ENCODE results near the gene PAX6.

The PAX6 gene

DNA sequence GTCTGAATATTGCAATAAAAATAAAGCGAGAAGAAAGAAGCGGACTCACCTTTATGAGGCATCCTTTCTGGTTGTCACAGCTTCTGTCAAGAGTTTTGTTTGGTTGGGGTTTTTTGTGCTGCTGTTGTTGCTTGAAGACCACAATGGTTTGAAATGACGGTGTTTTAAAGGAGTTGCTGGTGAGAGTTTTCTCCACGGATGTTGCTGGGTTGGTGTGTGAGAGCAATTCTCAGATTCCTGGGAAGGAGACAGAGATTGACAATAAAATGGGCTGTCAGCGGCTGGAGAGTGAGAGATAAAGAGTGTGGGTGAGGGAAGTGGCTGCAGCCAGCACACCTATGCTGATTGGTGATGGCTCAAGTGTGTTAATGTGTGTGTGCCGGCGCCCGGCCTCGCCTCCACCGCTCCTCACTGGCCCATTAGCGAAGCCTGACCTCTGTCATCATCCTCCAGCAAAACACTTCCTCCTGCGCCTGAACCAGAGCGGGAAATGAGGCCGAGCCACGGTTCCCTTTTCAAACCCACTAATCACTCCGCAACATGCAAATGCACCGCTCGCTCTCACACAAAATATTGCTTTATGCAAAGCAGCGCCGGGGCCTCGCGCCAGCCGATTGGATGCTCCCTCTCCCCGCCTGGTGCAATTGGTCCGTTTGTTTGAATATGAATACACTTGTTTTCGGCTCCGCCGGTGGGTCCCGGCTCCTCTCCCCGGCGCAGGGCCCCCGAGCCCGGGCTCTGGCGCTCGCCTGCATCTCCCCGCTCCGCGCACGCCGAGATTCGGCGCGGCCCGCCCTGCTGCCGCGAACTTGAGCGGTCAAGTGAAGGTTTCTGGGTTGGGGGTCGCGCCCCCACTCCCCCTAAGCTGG lies at the start of gene PAX6:
TSS of gene PAX6 (minus strand) at position 544 of the 869 bp plus-strand sequence. CDS start 4,911 bp downstream, outside the sequence.
- no peak for DNase-seq

DNA sequence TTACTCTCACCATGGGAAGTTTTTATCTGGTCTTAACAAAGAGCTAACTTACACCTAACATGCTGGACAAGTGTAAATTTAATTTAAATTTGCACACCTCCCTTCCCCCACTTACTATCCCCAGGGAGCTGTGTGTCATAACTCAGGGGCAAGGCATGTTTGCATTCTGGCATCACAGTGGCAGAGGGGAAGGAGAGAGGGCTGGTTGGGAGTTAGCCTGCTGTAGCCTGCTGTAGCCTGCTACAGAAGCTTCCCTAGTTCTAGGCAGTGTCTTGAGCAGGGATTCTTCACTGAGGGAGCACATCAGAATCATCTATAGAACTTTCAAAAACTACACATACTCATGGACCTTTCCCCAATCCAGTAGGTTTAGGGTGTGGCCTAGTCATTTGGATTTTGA lies 49.3 kb upstream of the PAX6 start:
- no peak for DNase-seq

DNA sequence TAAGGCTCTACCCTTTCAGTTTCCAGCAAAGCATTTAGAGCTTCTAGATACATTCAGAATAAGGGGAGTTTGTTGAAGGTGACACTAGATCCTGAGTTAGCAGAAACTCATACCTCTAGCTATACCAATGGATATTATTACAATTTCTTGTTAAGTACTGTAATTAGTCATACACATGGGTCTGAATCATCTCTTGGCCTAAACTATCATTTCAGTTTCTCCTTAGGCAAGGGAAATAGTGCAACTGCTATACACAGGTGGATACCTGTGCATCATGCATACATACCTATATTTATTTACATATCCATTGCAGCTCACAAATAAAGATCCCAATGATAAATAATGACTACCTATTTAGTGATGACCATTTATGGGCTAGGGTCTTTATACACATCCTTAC lies 45.1 kb upstream of the PAX6 start:
- no peak for DNase-seq

DNA sequence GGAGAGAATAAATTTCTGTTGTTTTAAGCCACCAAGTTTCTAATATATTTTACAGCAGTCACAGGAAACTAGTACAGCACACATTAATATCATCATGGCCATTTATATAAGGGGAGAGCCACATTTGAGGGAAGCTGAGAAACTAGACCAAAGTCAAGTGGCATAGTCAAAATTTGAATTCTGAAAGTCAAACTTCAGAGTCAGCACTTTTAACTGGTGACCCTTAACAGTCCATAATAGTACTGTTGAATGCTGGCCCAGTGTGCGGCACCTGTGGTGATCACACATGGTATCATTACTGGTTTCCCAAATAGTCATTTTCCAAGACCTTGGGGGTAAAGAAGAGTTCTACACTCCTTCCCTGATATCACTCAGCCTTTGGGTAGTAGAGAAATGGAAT lies 44.3 kb upstream of the PAX6 start:
- DNase-seq: no peak

DNA sequence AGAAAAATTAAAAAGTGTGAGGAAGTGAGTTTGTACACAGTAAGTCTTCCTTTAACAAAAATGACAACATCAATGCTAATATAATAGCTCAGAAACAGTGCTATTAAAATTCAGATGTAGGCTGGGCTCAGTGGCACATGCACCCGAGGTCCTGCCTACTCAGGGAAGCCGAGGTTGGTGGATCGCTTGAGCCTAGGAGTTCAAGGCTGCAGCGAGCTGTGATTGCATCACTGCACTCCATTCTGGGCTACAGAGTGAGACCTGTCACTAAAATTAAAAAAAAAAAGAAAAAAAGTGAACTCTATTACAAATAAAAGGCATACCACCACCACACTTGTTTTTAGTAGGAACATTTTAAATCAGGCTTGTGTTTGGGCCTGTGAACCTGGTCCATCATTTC lies 39.2 kb upstream of the PAX6 start:
- no peak for DNase-seq

DNA sequence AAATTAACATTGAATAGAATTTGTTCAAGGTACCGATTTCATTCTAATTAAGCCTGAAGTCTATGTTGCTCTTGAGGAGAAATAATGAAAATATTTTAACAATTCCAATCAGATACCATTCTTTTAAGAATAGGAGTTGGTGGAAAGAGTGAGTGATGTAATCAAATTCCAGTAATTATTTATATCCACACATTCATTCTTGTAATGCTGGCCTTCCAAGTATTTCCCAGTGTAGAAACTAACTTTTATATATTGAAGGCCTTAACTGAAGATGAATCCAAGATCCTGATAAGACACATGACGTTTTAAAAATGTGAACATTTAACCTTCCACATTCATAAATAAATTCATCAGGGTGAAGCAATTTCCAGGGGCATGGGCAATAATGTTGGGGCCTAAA lies 36.6 kb upstream of the PAX6 start:
- DNase-seq: no peak

DNA sequence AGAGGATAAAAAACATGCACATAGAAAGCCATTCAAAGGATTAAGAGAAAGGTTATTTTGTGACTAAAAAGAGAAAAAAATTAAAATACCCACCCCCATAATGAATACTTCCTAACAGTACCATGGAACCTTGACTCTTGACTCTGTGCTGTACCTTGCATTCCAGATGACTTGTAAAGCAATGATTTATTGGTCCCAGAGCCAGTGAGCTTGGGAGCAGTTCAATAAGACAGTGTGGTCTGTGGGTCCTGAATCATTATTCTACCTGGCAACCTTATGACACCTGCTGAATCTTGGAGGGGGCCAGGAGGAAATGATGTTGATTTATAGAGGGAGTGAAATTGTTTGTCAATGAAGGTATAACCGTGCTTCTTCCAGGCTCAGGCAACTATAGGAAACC lies 34.2 kb upstream of the PAX6 start:
- no peak for DNase-seq

DNA sequence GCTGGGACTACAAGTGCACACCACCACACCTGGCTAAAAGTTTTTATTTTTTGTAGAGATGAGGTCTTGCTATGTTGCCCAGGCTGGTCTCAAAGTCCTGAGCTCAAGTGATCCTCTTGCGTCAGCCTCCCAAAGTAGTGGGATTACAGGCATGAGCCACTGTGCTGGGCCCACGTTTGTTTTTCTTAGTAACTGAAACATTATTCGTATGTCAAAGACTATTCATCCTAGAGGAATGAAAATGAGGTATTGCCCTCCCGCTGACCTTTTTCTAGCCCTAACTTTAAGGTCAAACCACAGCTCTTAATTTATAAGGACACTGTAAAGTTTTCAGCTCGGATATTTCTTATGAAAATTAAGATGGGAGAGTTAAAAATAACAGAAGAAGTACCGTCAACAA lies 33.2 kb upstream of the PAX6 start:
- DNase-seq: peak; percentile 20

DNA sequence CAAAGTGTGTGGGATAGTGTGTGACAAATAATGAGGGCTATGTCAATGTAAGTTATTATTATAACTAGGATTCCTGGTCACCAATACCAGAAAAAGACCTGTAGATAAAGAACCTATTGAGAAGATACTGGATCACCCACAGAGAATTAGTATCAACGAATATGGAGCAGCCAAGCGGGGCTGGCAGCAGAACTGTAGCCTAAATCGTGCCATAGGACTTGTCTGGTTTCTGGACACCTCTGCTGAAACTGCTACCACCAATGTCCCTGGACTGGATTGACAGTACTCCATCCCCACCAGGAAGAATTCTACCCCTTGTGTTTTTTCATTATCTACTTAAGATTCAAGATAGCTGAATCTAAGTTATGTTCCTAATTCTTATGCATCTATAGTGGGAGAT lies 30.3 kb upstream of the PAX6 start:
- no peak for DNase-seq

DNA sequence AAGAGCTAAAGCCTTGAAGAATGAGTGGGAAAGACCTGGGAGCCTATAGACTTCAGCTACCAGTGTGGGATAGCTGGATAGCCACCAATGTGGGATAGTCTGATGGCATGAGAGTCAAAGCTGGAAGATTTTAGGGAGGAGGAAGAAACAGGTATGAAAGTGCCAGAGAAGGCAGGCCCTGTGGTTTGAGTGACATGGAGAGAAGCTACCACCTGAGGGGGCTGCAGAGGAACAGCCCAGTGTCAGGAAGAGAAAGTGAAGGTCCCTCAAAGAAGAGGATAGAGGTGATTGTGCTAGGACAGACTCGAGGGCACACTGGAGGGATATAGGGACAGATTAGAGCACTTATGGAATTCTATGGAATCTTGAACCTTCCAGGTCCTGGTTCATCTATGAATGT lies 23.1 kb upstream of the PAX6 start:
- no peak for DNase-seq

DNA sequence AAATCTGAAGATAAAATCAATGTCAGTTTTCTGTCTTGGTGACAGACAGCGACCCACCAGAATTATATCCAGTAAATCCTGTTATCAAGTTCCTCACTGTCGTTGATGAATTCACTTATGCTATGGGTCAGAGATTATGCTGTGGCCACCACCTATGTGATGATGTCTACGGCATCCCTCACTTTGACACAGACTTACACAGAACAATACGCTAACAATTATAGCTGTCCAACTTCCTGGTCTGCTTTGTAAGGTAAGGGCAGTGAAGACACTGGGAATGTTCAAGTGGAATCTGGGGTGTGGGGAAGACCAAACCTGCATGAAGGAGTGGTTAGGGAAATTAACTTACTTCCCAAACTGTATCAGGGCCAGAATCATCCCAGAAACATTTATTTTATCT lies 19.3 kb upstream of the PAX6 start:
- DNase-seq: no peak

DNA sequence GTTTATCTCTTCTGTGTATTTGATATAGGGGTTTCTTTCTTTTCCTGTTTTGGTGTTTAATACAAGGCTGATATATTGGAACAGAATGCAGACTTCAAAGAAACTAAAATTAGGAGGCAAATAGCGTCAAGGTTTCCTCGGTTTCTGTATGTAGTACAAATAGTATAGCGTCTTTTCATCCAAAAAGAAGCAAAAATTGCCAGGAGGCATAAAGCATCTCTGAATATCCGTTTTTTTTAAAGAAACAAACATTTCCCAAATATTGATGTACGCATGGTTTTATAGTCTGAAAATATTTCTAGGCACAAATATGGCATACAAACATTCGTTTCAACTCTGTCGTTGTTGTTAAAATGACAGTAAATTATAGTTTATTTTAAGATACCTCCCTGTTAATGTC lies 17.1 kb upstream of the PAX6 start:
- DNase-seq: no peak

DNA sequence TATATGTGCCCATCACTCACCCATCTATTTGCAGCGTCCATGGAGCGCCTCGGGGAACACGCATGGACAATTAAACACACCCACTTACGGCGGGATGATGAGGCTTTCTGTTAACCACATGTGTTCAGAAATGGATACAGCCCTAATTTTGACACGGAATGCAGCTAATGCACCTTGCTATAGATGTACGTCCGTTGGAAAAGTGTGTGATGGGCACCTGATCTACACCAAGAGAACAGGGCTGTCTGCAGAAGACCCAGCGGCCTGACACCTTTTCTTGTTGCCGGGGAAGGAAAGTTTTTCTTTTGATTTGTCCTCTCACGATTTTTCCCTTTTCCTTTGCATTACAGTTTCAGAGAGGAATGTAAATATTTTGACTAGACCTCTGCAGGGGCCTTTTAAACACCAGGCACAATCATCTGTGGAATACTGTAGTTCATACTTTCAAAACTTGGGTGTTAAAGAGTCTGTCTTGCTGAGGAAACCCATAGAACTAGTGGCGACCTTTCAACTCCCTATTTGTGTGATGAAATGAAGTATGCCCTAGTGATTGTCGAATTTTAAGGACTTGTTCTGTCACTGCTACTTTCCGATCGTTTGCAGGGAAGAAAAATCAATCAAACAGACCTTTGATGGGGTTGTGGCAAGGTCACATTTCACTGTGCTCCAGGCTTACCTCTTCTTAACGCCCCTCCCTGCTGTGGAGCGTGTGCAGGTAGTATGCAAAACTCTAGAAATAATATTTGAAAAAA lies 16.5 kb upstream of the PAX6 start:
- no peak for DNase-seq

DNA sequence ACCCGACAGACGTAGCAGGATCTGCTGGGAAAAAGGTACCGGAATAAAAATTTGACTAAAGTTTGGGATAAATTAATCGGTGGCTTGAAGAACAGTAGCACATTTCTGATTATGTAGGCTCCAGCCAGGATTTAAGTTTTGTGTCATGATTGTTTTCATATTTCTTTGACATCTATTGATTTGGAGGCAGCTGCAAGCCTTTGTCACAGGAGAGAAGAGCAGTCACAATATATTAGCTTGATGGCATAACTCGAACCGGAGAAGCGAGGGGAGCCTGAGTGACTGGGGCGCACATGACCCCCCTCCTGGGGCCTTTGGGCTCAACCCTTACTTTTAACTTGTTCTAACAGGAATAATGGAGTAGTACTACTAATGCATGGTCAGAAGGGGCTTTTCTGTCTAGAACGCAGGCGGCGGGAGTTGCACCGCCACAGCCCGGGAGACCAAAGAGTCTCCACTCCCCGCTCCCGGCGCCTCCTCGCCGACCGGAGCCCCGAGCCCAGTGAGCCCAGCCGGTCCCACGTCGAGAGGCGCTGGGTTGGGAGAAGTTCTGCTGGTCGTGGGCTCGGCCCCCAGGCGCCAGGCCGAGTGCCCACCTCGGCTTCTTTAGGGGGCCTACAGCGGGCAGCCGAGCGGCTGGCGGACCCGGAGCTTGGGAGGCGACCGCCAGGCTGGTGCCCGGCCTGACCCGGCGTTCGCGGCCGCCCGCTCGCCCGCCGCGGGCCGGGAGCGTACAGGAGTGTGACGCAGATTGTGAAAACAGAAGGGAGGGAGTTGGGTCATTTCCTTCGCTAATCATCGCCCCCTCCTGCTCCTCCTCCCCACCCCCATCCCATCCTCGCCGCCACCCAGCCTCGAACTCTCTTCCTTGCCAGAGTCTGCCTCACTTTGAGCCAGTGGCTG lies 15.7 kb upstream of the PAX6 start:
- no peak for DNase-seq

DNA sequence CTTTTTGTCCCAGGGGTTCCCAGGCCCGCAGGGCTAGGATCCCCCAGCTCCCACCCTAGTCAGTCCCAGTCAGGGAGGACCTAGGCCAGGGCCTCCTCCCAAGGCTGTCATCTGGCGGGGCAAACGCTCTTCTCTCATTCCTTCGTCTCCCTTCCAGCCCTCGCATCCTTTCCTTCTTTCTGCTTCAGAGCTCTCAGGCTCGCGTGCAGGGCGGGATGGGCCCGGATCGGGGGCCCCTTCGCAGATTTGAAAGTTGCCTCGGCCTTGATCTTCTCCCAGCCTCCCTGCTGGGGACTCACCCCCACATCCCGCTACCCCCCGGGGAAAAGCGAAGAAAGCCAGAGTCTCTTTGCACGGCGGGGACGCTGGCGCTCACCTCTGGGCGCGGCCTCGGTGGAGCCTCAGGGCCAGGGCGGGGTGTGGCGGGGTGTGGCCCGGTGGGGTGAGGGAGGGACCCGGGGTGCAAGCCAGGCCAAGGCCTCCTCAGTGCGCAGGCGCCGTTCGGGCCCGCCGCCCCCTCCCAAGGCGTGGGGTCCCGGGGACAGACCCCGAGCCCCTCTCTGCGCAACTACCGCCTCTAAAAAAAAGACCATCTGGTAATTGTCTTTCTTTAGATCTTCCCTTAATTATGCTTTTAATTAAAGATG lies 14.8 kb upstream of the PAX6 start:
- no peak for DNase-seq

DNA sequence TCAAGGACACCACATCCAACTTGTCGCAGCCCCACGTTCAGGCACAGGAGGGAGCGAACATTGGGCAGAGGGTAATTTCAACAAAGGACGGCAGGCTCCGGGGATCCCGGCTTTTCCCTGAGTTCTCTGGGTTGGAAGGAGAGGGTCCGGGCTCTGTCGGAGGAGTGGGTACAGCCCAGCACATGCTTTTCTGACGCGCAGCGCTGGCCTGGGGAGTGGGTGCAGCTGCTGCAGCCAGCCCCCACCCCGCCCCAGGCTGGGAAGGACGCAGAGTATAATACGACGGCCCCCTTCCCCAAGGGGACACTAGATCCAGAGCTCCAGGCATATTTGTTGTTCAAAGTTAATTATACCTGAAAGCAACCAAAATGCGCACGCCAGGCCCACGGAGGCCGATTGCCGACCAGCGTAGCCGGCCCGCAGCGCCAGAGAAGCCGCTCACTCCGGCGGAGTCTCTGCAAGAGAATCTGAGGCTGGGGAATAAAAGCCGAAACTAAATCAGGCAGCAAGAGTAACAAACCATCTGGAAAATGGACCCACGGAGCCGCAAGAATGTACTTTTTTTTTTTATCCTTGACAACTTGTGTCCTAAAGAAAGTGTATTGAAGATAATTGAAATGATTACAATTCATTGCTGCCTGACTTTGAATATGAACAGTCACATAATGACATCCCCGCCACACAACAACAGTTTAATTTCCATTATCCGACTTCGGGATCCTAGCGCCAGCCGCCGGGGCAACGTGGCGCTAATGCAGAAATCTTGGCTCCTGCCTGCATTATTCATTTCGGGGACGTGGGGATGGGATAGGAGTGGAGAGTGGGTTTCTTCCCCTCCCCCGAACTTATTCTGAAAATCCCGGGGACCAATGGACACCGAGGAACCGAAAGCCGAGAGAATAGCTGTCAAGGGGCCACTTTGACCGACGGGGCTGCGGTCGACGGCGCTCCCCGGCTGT lies 14.0 kb upstream of the PAX6 start:
- no peak for DNase-seq

DNA sequence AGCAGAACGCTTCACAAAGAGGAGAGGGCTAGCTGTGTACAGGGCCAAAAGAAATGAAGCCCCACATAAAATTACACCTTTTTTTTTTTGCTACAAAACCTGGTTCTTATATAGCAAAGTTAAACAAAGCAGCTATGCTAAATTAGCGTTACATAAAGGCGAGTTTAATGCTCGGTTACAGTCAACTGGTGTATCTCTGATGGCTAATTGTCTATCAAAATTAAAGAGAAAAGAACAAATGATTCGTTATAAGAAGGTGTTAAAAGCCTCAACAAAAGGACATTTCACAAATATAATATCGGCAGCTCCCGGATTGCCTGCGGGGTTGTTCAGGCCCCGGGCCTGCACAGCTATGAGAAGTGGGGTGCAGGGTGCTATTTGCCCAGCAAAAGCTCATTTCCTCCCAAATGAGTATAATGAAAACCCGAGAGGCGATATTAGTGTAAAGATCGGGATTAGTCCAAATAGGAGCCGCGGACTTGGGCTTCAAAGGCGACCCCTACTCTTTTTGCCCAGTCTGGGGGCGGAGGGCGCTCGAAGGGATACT lies 13.3 kb upstream of the PAX6 start:
- DNase-seq: no peak

DNA sequence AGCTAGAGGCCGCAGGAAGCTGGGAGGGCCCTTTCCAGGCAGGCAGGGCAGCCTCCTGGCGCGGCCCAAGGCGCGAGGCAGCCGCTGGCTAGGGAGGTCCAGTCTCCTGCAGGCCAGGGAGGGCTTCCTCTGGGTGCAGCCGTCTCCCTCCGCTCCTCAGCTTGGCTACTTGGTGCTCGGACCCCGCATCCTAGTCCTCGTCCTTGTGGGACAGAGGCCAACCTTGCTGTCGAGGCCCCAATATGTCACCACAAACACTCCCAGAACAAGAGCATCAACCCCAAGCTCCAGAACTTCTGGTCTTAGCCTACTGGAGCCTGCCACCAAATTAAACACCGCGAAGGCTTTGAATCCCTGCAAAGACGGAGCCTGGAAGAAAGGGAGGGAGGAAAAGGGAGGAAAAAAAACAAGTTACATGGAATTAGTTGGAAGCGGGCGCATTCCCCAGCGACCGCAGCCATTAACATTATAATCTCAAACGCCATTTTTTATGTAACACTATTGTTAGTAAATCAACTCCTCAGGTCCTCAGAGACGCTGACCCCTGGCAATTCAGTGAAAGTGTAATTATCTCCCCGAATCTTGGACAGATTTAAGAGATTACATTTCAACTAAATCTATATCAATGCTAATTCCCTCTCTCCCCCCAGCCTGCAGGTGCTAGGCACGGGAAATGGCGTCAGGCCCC lies 12.7 kb upstream of the PAX6 start:
- no peak for DNase-seq

DNA sequence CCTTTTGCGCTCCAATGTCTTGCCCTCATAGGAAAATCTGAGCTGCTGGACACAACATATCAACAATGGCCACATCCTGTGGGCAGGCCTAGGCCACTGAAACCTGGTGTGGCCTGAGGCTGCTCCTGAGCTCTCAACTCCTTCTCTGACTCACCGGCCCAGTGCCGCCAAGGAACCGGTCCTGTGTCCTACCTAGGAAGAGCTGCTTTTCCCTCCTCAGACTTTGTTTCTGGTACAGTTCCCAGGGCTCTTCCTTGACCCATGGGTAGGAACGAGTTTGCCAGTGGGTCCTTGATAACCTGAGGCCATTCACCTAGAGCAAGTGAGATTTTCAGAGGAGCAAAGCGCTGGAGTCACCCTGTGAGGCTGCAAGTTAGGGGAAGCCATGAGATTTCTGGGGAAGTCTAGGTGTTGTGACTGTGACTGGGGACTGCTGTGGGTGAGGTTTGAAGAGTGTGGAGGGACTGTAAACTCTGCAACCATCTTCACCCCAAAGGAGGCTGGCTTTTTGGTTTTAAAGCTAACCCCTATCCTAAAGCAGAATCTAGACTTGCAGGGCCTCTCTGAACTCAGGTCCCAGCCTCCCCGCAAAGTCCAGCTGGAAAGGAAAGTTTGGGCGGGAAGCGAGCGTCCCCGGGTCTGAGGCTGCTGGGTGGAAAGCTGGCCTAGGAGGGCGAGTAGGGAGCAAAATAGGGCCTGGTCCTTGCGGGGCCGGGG lies 12.0 kb upstream of the PAX6 start:
- no peak for DNase-seq
